Measurements from ENCODE around the gene SMAD1.
A peak's percentile ranks its signal among the peaks of the same experiment; 100 is the strongest.

The SMAD1 gene

DNA sequence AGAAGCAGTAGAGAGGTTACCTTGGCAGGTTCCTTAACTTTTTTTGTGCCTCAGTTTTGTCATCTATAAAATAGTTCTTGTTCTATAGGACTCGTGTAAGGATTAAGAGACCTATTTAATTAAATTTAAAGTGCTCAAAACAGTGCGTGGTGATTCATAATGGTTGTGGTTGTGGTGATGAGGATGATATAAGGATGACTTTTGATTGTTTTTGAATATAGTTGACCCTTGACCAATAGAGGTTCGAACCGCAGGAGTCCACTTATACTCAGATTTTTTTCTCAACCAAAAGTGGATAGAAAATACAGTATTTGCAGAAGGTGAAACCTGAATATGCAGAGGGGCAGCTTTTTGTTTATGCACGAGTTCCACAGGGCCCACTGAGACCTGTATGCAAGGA, 14.6 kb downstream of the SMAD1 start:
- no peaks in the 10 kb centered on the region for H3K79me2 ChIP-seq (ENCODE audit: low read length)
- no peaks in the 10 kb centered on the region for H3K4me1 ChIP-seq (ENCODE audit: low read length)
- H3K4me2 ChIP-seq (ENCODE audit: low read length), result no peak overlapping the region
- peaks cover 12% of the 10 kb centered on the region; the same call in 1 of the 2 replicates for H3K9me3 ChIP-seq (ENCODE audit: insufficient read depth, low read length)
- no peak overlapping the region for H3K27ac ChIP-seq (ENCODE audit: low read length)
- no peak overlapping the region for H2AFZ ChIP-seq (ENCODE audit: low read depth, low read length)
- H4K20me1 ChIP-seq (ENCODE audit: insufficient read depth, low read length), result no peaks in the 10 kb centered on the region
- no peak overlapping the region for H3K9ac ChIP-seq (ENCODE audit: low read length)
- H3K36me3 ChIP-seq (replicated peaks; ENCODE audit: low read depth, low read length), result no peaks in the 10 kb centered on the region
- no peak overlapping the region for H3K4me3 ChIP-seq (ENCODE audit: low read length)
- no peak for TF ChIP-seq EZH2phosphoT487 (IDR thresholded peaks at IDR 0.05; ENCODE audit: low read depth)
- TF ChIP-seq, protein P1, sequence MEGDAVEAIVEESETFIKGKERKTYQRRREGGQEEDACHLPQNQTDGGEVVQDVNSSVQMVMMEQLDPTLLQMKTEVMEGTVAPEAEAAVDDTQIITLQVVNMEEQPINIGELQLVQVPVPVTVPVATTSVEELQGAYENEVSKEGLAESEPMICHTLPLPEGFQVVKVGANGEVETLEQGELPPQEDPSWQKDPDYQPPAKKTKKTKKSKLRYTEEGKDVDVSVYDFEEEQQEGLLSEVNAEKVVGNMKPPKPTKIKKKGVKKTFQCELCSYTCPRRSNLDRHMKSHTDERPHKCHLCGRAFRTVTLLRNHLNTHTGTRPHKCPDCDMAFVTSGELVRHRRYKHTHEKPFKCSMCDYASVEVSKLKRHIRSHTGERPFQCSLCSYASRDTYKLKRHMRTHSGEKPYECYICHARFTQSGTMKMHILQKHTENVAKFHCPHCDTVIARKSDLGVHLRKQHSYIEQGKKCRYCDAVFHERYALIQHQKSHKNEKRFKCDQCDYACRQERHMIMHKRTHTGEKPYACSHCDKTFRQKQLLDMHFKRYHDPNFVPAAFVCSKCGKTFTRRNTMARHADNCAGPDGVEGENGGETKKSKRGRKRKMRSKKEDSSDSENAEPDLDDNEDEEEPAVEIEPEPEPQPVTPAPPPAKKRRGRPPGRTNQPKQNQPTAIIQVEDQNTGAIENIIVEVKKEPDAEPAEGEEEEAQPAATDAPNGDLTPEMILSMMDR (IDR thresholded peaks at IDR 0.05; ENCODE audit: low read depth, low read length), result no peak
- peaks cover 49% of the 10 kb centered on the region for H3K27me3 ChIP-seq (ENCODE audit: low read depth, low read length)

- Histone ChIP-seq H3K27ac (ENCODE audit: low read length) (no peak overlapping the region), H3K4me1 (ENCODE audit: low read length) (no peaks in the 10 kb centered on the region), H3K9ac (ENCODE audit: low read length) (no peak overlapping the region), H3K4me3 (ENCODE audit: low read length) (no peak overlapping the region), H3K4me2 (ENCODE audit: low read length) (no peak overlapping the region), H4K20me1 (ENCODE audit: insufficient read depth, low read length) (no peaks in the 10 kb centered on the region), H2AFZ (ENCODE audit: low read depth, low read length) (no peak overlapping the region), H3K27me3 (ENCODE audit: low read depth, low read length) (peaks cover 40% of the 10 kb centered on the region), H3K79me2 (ENCODE audit: low read length) (no peaks in the 10 kb centered on the region), H3K36me3 (replicated peaks; ENCODE audit: low read depth, low read length) (no peaks in the 10 kb centered on the region), H3K9me3 (ENCODE audit: insufficient read depth, low read length) (peaks cover 12% of the 10 kb centered on the region; the same call in 1 of the 2 replicates)
- TF ChIP-seq, protein P1 (IDR thresholded peaks at IDR 0.05; ENCODE audit: low read depth, low read length), result no peak
- no peak for TF ChIP-seq EZH2phosphoT487 (IDR thresholded peaks at IDR 0.05; ENCODE audit: low read depth)
Observed at GRCh38 chr4:145497199-145498149, 15.8 kb downstream of the SMAD1 start.

DNA sequence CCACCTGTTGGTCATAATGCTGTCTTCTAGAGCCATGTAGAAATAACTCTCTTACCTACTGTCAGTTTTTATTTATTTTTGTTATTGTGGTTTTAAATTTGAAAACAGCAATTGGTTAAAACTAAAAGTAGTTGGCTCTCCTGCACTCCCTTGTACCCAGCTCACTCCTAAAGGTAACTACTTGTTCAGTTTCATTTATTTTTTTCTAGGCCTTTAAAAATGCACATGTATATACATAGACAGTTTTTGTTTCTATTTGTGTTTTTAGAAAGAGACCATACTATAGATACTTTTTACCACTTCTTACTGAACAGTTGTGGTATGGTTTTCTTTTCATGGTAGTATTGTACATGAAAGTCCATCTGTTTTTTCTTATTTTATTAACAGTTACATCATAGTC, 16.8 kb downstream of the SMAD1 start:
- Histone ChIP-seq H3K36me3 (replicated peaks; ENCODE audit: low read depth, low read length) (no peaks in the 10 kb centered on the region), H3K9ac (ENCODE audit: low read length) (no peak overlapping the region), H3K4me3 (ENCODE audit: low read length) (no peak overlapping the region), H4K20me1 (ENCODE audit: insufficient read depth, low read length) (no peaks in the 10 kb centered on the region), H3K4me1 (ENCODE audit: low read length) (no peaks in the 10 kb centered on the region), H3K9me3 (ENCODE audit: insufficient read depth, low read length) (peaks cover 12% of the 10 kb centered on the region; the same call in 1 of the 2 replicates), H2AFZ (ENCODE audit: low read depth, low read length) (no peak overlapping the region), H3K27ac (ENCODE audit: low read length) (no peak overlapping the region), H3K79me2 (ENCODE audit: low read length) (no peaks in the 10 kb centered on the region), H3K27me3 (ENCODE audit: low read depth, low read length) (peaks cover 34% of the 10 kb centered on the region), H3K4me2 (ENCODE audit: low read length) (no peak overlapping the region)
- TF ChIP-seq, protein P1 (IDR thresholded peaks at IDR 0.05; ENCODE audit: low read depth, low read length), result peak; percentile 18
- no peak for TF ChIP-seq EZH2phosphoT487 (IDR thresholded peaks at IDR 0.05; ENCODE audit: low read depth)

GRCh38 chr4:145501051-145501660, 19.5 kb downstream of the SMAD1 start:
- Histone ChIP-seq H3K4me3 (ENCODE audit: low read length) (no peak overlapping the region), H3K27me3 (ENCODE audit: low read depth, low read length) (peaks cover 23% of the 10 kb centered on the region), H2AFZ (ENCODE audit: low read depth, low read length) (no peak overlapping the region), H3K36me3 (replicated peaks; ENCODE audit: low read depth, low read length) (no peaks in the 10 kb centered on the region), H3K79me2 (ENCODE audit: low read length) (no peaks in the 10 kb centered on the region), H3K9ac (ENCODE audit: low read length) (no peak overlapping the region), H4K20me1 (ENCODE audit: insufficient read depth, low read length) (no peaks in the 10 kb centered on the region), H3K4me1 (ENCODE audit: low read length) (no peaks in the 10 kb centered on the region), H3K27ac (ENCODE audit: low read length) (no peak overlapping the region), H3K9me3 (ENCODE audit: insufficient read depth, low read length) (peaks cover 12% of the 10 kb centered on the region; the same call in 1 of the 2 replicates), H3K4me2 (ENCODE audit: low read length) (no peak overlapping the region)
- TF ChIP-seq, protein P1 (IDR thresholded peaks at IDR 0.05; ENCODE audit: low read depth, low read length), result no peak
- no peak for TF ChIP-seq EZH2phosphoT487 (IDR thresholded peaks at IDR 0.05; ENCODE audit: low read depth)
